OCI-LY1 (cell line): ENCODE data around the gene PIP4P1.

Source experiments
- CTCF ChIP-seq: fragments of 200-600 bp; sonication (generic), shearing (Covaris generic); IDR thresholded peaks from 2 replicates; pipeline ENCODE4 v1.5.1; 2017; ENCODE audit warnings: mild to moderate bottlenecking, antibody characterized with exemption, low read length, moderate library complexity, mixed read lengths
- EZH2 ChIP-seq: fragments of 200-600 bp; sonication (generic), shearing (Covaris generic); IDR thresholded peaks from 2 replicates; pipeline ENCODE4 v1.8.0; 2017; ENCODE audit warnings: borderline replicate concordance, mixed run types, mild to moderate bottlenecking, antibody characterized with exemption, low read length, moderate library complexity, mixed read lengths

DNA sequence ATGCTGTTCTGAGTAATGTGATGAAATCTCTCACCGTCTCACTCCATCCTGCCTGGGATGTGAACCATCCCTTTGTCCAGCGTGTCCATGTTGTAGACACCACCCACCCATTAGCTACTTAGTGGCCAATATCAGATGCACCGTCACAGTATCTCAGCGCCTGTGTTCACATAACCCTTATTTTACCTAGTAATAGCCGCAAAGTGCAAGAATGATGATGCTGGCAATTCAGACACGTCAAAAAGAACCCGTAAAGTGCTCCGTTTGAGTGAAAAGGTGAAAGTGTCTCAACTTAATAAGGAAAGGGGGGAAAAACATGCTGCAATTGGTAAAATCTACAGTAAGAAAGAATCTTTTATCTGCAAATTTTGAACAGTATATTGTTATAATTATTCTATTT lies 47.1 kb upstream of the PIP4P1 start:
- no peak for TF ChIP-seq CTCF
- no peak for TF ChIP-seq EZH2
